ENCODE results near the gene GLB1L3.

GRCh38 chr11:134333312-134333711 is 57.1 kb downstream of the GLB1L3 start:
- TF ChIP-seq POLR2A (IDR thresholded peaks at IDR 0.05; ENCODE audit: low read length) = no peak
- no peak for TF ChIP-seq GATA1 (IDR thresholded peaks at IDR 0.05; ENCODE audit: low read depth, low read length)
